ENCODE results near the gene COX7A2L.

DNA sequence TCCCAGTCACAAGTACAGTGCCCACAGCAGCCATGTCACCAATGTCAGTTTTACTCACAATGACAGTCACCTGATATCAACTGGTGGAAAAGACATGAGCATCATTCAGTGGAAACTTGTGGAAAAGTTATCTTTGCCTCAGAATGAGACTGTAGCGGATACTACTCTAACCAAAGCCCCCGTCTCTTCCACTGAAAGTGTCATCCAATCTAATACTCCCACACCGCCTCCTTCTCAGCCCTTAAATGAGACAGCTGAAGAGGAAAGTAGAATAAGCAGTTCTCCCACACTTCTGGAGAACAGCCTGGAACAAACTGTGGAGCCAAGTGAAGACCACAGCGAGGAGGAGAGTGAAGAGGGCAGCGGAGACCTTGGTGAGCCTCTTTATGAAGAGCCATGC is 31.3 kb downstream of the COX7A2L start:
- TF ChIP-seq MYC (IDR thresholded peaks at IDR 0.05; ENCODE audit: insufficient read depth, insufficient read length, insufficient replicate concordance, low read length, severe bottlenecking) = no peak
- no peak for TF ChIP-seq JUNB (IDR thresholded peaks at IDR 0.05)
- no peak for TF ChIP-seq POLR2A (IDR thresholded peaks at IDR 0.05; ENCODE audit: low read depth, low read length)
- TF ChIP-seq EZH2 (IDR thresholded peaks at IDR 0.05; ENCODE audit: borderline replicate concordance, control insufficient read depth, low read depth, low read length) = no peak
- TF ChIP-seq NFXL1 (IDR thresholded peaks at IDR 0.05; ENCODE audit: borderline replicate concordance) = no peak
- no peak for TF ChIP-seq TCF12 (IDR thresholded peaks at IDR 0.05; ENCODE audit: low read depth, low read length)
- TF ChIP-seq MAX (IDR thresholded peaks at IDR 0.05; ENCODE audit: low read depth, low read length) = no peak

All from GM12878 (cell line).